Adrenal gland (tissue), 12 donors: Measurements from ENCODE around the gene USP6. TPM values are rescaled to one million over a fixed set of nuclear protein-coding genes. Genes with fewer than 3 reads are reported as not detected.

ENCODE experiments used
- DNase-seq, 7 donors: peaks; one replicate each; pipeline ENCODE4 v3.0.0-alpha.2; 2019 to 2020
- H3K27ac ChIP-seq, 5 donors: fragments of 200-600 bp; sonication (generic) in 4 of 5; 1 replicate in 3 of 5; 2 replicates in 2 of 5; pipeline versions ENCODE4 v1.5.1 to v1.8.0; 2016 to 2020; ENCODE audit warnings: mild to moderate bottlenecking in 1 of 5
- H3K27me3 ChIP-seq: fragments of 200-600 bp; 2 replicates; pipeline ENCODE4 v1.8.0; 2021
- H3K36me3 ChIP-seq, 2 donors: fragments of 200-600 bp; replicated peaks in 1 of 2; 1 replicate in 1 of 2; 2 replicates in 1 of 2; pipeline versions ENCODE4 v1.5.1 to v1.8.0; 2018 to 2022
- H3K4me1 ChIP-seq, 2 donors: fragments of 200-600 bp; replicated peaks in 1 of 2; 1 replicate in 1 of 2; 2 replicates in 1 of 2; pipeline versions ENCODE4 v1.5.1 to v1.8.0; 2018 to 2021
- H3K4me3 ChIP-seq, 4 donors: fragments of 200-600 bp; sonication (generic) in 3 of 4; one replicate each; pipeline ENCODE4 v1.5.1; 2016 to 2018
- H3K9me3 ChIP-seq, 3 donors: fragments of 200-600 bp; sonication (generic) in 1 of 3; replicated peaks in 1 of 3; 1 replicate in 2 of 3; 2 replicates in 1 of 3; pipeline versions ENCODE4 v1.5.1 to v1.8.0; 2016 to 2021
- CTCF ChIP-seq, 6 experiments: fragments of 450-650 bp in 4 of 6; fragments of 200-600 bp in 2 of 6; sonication (generic) in 1 of 6; IDR thresholded peaks; 1 replicate in 5 of 6; 2 replicates in 1 of 6; pipeline versions ENCODE4 v1.5.1 to v1.8.0; 2016 to 2021; ENCODE audit warnings: antibody characterized with exemption in 6 of 6, mild to moderate bottlenecking in 2 of 6, moderate library complexity in 1 of 6
- POLR2A ChIP-seq, 2 donors: fragments of 450-650 bp; IDR thresholded peaks; one replicate each; pipeline ENCODE4 v1.6.1; 2017; ENCODE audit warnings: antibody characterized with exemption in 2 of 2, mild to moderate bottlenecking in 2 of 2, moderate library complexity in 1 of 2
- WGBS, 4 donors: extraction: QIAGEN DNeasy Blood & Tissue Kit in 2 of 4; methylation state at CpG; one replicate each; pipeline versions ENCODE4 v1.1.5 to v1.1.7; 2013 to 2017; 5-methylcytosine and 5-hydroxymethylcytosine counted together
- intact Hi-C, 2 donors: fragments of 100-400 bp; cut with DNase I; formaldehyde crosslinking; loops; one replicate each; pipeline versions ENCODE4 v1.14.1 to v1.15.0; 2022 to 2023
- polyA plus RNA-seq, 3 donors: library from polyadenylated mRNA; stranded (reverse); fragments of 200-250 nt in 2 of 3; fragments of 350-450 nt in 1 of 3; fragmentation: Illumina TruSeq in 1 of 3; extraction: RNeasy Lipid Tissue Mini Kit (QIAGEN cat#74804) in 1 of 3; gene quantifications; one replicate each; pipeline ENCODE4 v1.2.3, GENCODE V29; 2013 to 2014
- total RNA-seq, 9 donors: library from RNA; depleted of rRNA in 4 of 9; stranded (reverse); fragments of >200 nt in 4 of 9; fragments of 120-200 nt in 1 of 9; fragmentation: NEBNext Ultra II Directional in 1 of 9; extraction: Animal tissue kit (Norgen Biotek cat#: 25700) in 1 of 9; gene quantifications; one replicate each; pipeline versions ENCODE4 v1.1.0 to v1.2.4, GENCODE V29; 2013 to 2023
- donor health status: healthy with polysubstance abuse.
- donor health status: Bipolar disorder and iron deficiency.
- donor health status: DM: yes; HTN: yes; CAD: no.
- donor health status: DM: no; HTN: no; CAD: no.
- donor health status: DM: no; HTN: no; CAD: no.
- donor health status: DM: yes; HTN: yes; CAD: no.

Gene USP6
- total and polyA plus RNA-seq, 12 donors = 0.04 to 0.40 (median 0.14) TPM; not detected in 3

DNA sequence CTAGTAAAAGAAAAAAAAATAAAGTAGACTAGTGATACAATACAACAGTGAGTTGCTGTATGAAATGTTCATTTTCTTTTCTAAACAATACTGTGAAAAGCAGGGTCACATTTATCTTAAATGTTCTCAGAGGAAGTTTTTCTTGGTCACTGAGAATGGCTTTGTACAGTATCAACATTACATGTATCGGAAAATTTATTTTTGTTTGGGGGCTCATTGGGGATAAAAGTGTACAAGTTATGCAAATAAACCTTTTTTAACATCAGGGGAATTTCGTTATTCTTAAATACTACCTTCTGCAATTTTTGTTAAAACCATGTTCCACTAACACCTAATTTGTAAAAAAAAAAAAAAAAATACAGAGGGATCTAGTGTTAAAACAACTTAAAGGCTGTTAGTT, 84.5 kb downstream of the USP6 start:
- H3K4me3 ChIP-seq = no peak overlapping the region
- no peaks in the 10 kb centered on the region for H3K36me3 ChIP-seq
- WGBS, 4 donors = 47 to 86% (median 68%) methylated on average over 2 of the region's 2 CpGs
- H3K9me3 ChIP-seq = no peaks in the 10 kb centered on the region
- intact Hi-C loops = no loop called here
- no peaks in the 10 kb centered on the region for H3K27me3 ChIP-seq
- TF ChIP-seq CTCF (IDR thresholded peaks at IDR 0.05) (no peak), POLR2A (IDR thresholded peaks at IDR 0.05) (no peak)
- H3K27ac ChIP-seq = no peak overlapping the region
- peaks cover 0 to 6% of the 10 kb centered on the region in 2 donors for H3K4me1 ChIP-seq
- no peak for DNase-seq

DNA sequence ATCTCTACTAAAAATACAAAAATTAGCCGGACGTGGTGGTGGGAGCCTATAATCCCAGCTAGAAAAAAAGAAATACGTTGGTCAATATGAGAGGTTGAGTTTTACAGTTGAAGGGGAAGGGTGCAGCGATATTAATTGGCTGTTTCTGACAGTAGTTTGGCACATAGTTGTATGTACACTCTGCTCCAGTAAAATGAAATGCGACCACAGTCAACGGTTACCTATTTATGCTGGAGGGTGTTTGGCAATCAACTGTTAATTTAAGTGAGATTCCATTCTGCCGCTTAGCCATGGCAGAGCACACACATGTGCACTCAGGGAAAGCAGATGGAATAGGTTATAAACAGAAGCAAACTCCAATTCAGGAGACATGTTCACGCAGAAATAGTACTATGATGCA, 85.2 kb downstream of the USP6 start:
- Histone ChIP-seq H3K27me3 (no peaks in the 10 kb centered on the region), H3K4me1 (peaks cover 0 to 6% of the 10 kb centered on the region in 2 donors), H3K36me3 (no peaks in the 10 kb centered on the region), H3K4me3 (no peak overlapping the region), H3K9me3 (no peaks in the 10 kb centered on the region), H3K27ac (no peak overlapping the region)
- intact Hi-C loops = no loop called here
- WGBS, 4 donors = 90 to 92% (median 92%) methylated on average over 8 of the region's 8 CpGs
- no peak for TF ChIP-seq CTCF (IDR thresholded peaks at IDR 0.05)
- no peak for TF ChIP-seq POLR2A (IDR thresholded peaks at IDR 0.05)
- no peak for DNase-seq

- H3K4me3 ChIP-seq = no peak overlapping the region
- H3K36me3 ChIP-seq = no peaks in the 10 kb centered on the region
- H3K27me3 ChIP-seq = no peaks in the 10 kb centered on the region
- TF ChIP-seq POLR2A (IDR thresholded peaks at IDR 0.05) (no peak), CTCF (IDR thresholded peaks at IDR 0.05) (no peak)
- H3K27ac ChIP-seq = no peak overlapping the region
- H3K9me3 ChIP-seq = no peaks in the 10 kb centered on the region
- 82 to 91% (median 89%) methylated on average over 8 to 14 of the region's 14 CpGs for WGBS, 4 donors
- intact Hi-C loops = no loop called here
- peaks cover 0 to 6% of the 10 kb centered on the region in 2 donors for H3K4me1 ChIP-seq
- DNase-seq = peak in 5 of 7 donors; percentile 27 to 53 (median 45)
Measured at GRCh38 chr17:5203178-5203907, 87.5 kb downstream of the USP6 start.

- no peak for DNase-seq
- TF ChIP-seq CTCF (IDR thresholded peaks at IDR 0.05) = no peak
- TF ChIP-seq POLR2A (IDR thresholded peaks at IDR 0.05) = no peak
- Histone ChIP-seq H3K9me3 (no peaks in the 10 kb centered on the region), H3K36me3 (no peaks in the 10 kb centered on the region), H3K4me1 (peaks cover 0 to 6% of the 10 kb centered on the region in 2 donors), H3K27ac (no peak overlapping the region), H3K4me3 (no peak overlapping the region), H3K27me3 (no peaks in the 10 kb centered on the region)
- 91 to 100% (median 95%) methylated on average over 1 of the region's 1 CpG for WGBS, 4 donors
- intact Hi-C loops = no loop called here
Measured at GRCh38 chr17:5203908-5204294, 88.1 kb downstream of the USP6 start.
